Mucosa of rectum (tissue), 2 donors: ENCODE data around the gene DOC2B.
"Not testable (repeated sequence)": the region's sequence is repeated elsewhere in the genome, so short reads cannot be mapped to it uniquely, and the experiment has no call there.

Experiments
- H3K27ac ChIP-seq, 2 donors: one replicate each; pipeline ENCODE4 v1.7.0; 2013; ENCODE audit warnings: inconsistent platforms in 2 of 2, low read depth in 2 of 2, low read length in 2 of 2
- H3K27me3 ChIP-seq, 2 donors: one replicate each; pipeline ENCODE4 v1.7.0; 2013; ENCODE audit warnings: low read length in 2 of 2; ENCODE audit not compliant: control insufficient read depth in 2 of 2, insufficient read depth in 2 of 2
- H3K36me3 ChIP-seq, 2 donors: one replicate each; pipeline ENCODE4 v1.7.0; 2013; ENCODE audit warnings: low read length in 2 of 2; ENCODE audit not compliant: control insufficient read depth in 2 of 2, insufficient read depth in 2 of 2
- H3K4me1 ChIP-seq, 2 donors: one replicate each; pipeline ENCODE4 v1.7.0; 2013; ENCODE audit warnings: low read length in 2 of 2, mild to moderate bottlenecking in 1 of 2; ENCODE audit not compliant: control insufficient read depth in 2 of 2, insufficient read depth in 2 of 2
- H3K4me3 ChIP-seq, 2 donors: one replicate each; pipeline ENCODE4 v1.7.0; 2013; ENCODE audit warnings: low read length in 2 of 2
- H3K9ac ChIP-seq, 2 donors: one replicate each; pipeline ENCODE4 v1.7.0; 2013; ENCODE audit warnings: low read length in 2 of 2, low read depth in 1 of 2, mild to moderate bottlenecking in 1 of 2
- H3K9me3 ChIP-seq, 2 donors: one replicate each; pipeline ENCODE4 v1.7.0; 2013; ENCODE audit warnings: low read length in 2 of 2; ENCODE audit not compliant: control insufficient read depth in 2 of 2
- donor health status: healthy.
- donor health status: Normal muscosa, but diverticular disease.

The DOC2B gene

DNA sequence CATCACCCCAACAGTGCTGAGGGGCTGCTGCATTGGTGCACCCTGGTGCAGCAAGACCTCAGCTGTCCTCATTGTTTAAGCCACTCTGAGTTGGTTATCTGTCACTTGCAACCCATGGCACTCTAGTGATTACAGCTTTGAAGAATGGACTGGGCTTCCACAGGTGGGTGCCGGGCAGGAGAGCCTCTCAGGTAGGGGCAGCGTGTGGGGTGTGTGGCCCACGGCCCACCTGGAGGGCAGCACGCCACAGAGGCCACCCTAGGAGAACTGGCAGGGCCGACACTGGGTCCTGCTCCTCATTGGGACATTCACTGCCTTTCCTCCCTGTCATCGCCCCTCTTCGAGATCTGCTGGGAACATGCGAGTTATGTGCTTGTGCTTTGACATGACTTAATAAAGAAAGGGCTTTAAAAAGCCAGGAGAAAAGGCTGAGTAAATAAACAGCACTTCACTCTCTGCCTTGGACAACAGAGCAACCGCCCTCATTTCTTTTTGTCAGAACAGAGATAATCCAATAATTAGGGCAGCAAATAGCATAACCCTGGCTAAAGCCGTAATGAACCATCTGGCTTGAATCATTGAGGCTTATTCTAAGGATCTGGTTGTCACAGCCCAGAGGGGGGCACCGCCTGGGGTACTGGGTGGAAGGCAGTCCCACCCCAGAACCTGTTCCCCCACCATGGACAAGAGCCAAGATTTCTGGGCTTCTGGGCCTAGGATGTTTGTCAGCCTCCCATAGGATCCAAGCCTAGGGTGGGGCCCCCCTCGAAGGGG, 3.0 kb downstream of the DOC2B start:
- H3K4me1 ChIP-seq: peaks cover 0 to 4% of the 10 kb centered on the region in 2 donors
- no peak overlapping the region for H3K27ac ChIP-seq
- H3K9me3 ChIP-seq: no peaks in the 10 kb centered on the region

GRCh38 chr17:177762-178161, 3.7 kb downstream of the DOC2B start:
- Histone ChIP-seq H3K27me3 (peaks cover 18 to 24% of the 10 kb centered on the region in 2 donors), H3K4me1 (peaks cover 0 to 4% of the 10 kb centered on the region in 2 donors), H3K9me3 (no peaks in the 10 kb centered on the region), H3K4me3 (no peak overlapping the region), H3K9ac (no peak overlapping the region), H3K36me3 (no peaks in the 10 kb centered on the region), H3K27ac (no peak overlapping the region)

More for the DNA sequence above, 3.0 kb downstream of the DOC2B start:
- H3K9ac ChIP-seq: no peak overlapping the region
- peaks cover 25% of the 10 kb centered on the region in 2 donors for H3K27me3 ChIP-seq
- no peak overlapping the region for H3K4me3 ChIP-seq
- H3K36me3 ChIP-seq: no peaks in the 10 kb centered on the region

GRCh38 chr17:177155-177554, 4.3 kb downstream of the DOC2B start:
- H3K27ac ChIP-seq: no peak overlapping the region
- no peak overlapping the region for H3K4me3 ChIP-seq
- H3K36me3 ChIP-seq: no peaks in the 10 kb centered on the region
- H3K9me3 ChIP-seq: no peaks in the 10 kb centered on the region
- H3K27me3 ChIP-seq: peaks cover 15 to 18% of the 10 kb centered on the region in 2 donors
- peaks cover 0 to 4% of the 10 kb centered on the region in 2 donors for H3K4me1 ChIP-seq
- H3K9ac ChIP-seq: no peak overlapping the region

GRCh38 chr17:173166-173911, 8.1 kb downstream of the DOC2B start:
- peaks cover 0 to 5% of the 10 kb centered on the region in 2 donors for H3K27me3 ChIP-seq
- no peak overlapping the region for H3K4me3 ChIP-seq
- no peaks in the 10 kb centered on the region for H3K9me3 ChIP-seq
- no peaks in the 10 kb centered on the region for H3K4me1 ChIP-seq
- H3K9ac ChIP-seq: no peak overlapping the region
- no peak overlapping the region for H3K27ac ChIP-seq
- no peaks in the 10 kb centered on the region for H3K36me3 ChIP-seq

- Histone ChIP-seq H3K36me3 (no peaks in the 10 kb centered on the region), H3K4me3 (no peak overlapping the region), H3K4me1 (no peaks in the 10 kb centered on the region), H3K9me3 (no peaks in the 10 kb centered on the region), H3K9ac (no peak overlapping the region), H3K27me3 (no peaks in the 10 kb centered on the region), H3K27ac (no peak overlapping the region)
Observed at GRCh38 chr17:172401-172800, 9.0 kb downstream of the DOC2B start.

GRCh38 chr17:171871-172270, 9.6 kb downstream of the DOC2B start:
- no peaks in the 10 kb centered on the region for H3K27me3 ChIP-seq
- H3K9ac ChIP-seq: no peak overlapping the region
- H3K9me3 ChIP-seq: no peaks in the 10 kb centered on the region
- H3K4me1 ChIP-seq: no peaks in the 10 kb centered on the region
- no peak overlapping the region for H3K27ac ChIP-seq
- H3K36me3 ChIP-seq: no peaks in the 10 kb centered on the region
- H3K4me3 ChIP-seq: no peak overlapping the region

- H3K9ac ChIP-seq: no peak overlapping the region
- no peak overlapping the region for H3K27ac ChIP-seq
- H3K4me3 ChIP-seq: no peak overlapping the region
- H3K36me3 ChIP-seq: no peaks in the 10 kb centered on the region
- no peaks in the 10 kb centered on the region for H3K27me3 ChIP-seq
- no peaks in the 10 kb centered on the region for H3K9me3 ChIP-seq
- no peaks in the 10 kb centered on the region for H3K4me1 ChIP-seq
Observed at GRCh38 chr17:170130-170670, 11.2 kb downstream of the DOC2B start.

DNA sequence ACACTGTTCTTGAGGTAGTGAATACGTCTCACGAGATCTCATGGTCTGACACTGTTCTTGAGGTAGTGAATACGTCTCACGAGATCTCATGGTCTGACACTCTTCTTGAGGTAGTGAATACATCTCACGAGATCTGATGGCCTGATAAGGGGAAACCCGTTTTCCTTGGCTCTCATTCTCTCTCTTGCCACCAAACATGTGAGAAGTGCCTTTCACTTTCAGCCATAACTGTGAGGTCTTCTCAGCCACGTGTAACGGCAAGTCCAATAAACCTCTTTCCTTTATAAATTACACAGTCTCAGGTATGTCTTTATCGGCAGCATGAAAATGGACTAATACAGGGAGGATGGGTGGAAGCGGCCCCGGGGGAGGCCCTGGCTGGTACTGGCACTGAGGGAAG, 12.8 kb downstream of the DOC2B start:
- H3K27me3 ChIP-seq, H3K9me3 ChIP-seq, H3K4me1 ChIP-seq, H3K4me3 ChIP-seq, H3K9ac ChIP-seq, H3K36me3 ChIP-seq, H3K27ac ChIP-seq: not testable (repeated sequence)

DNA sequence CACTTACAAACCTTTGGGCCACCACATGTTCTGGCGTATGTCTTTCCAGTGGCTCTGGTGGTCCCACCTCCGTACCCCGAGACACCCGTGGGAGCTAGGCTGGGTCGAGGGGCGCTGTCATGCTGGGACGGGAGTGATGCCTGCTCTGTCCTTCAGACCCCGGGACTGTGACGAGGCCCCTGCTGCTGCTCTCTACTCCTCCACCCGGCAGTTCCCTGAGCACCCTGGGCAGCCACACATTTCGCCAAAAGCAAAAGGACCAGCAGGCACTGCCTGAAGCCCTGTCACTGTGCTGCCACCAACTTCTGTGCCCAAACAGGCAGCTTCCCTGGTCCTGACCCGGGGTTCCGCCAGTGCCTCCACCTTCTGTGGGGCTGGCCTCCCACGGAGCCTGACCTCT, 15.5 kb downstream of the DOC2B start:
- H3K9ac ChIP-seq: no peak overlapping the region
- no peak overlapping the region for H3K4me3 ChIP-seq
- H3K9me3 ChIP-seq: no peaks in the 10 kb centered on the region
- H3K4me1 ChIP-seq: no peaks in the 10 kb centered on the region
- H3K27ac ChIP-seq: no peak overlapping the region
- no peaks in the 10 kb centered on the region for H3K36me3 ChIP-seq
- H3K27me3 ChIP-seq: no peaks in the 10 kb centered on the region
